ENCODE results near the gene TEX50.
A peak's percentile ranks its signal among the peaks of the same experiment; 100 is the strongest.
"Not testable (repeated sequence)": the region's sequence is repeated elsewhere in the genome, so short reads cannot be mapped to it uniquely, and the experiment has no call there.

Gene TEX50

GRCh38 chr1:173635116-173635515 lies at the start of gene TEX50:
TEX50 (plus strand) TSS chr1:173635338; CDS start chr1:173635522, 184 bp downstream.
- no peak for DNase-seq

DNA sequence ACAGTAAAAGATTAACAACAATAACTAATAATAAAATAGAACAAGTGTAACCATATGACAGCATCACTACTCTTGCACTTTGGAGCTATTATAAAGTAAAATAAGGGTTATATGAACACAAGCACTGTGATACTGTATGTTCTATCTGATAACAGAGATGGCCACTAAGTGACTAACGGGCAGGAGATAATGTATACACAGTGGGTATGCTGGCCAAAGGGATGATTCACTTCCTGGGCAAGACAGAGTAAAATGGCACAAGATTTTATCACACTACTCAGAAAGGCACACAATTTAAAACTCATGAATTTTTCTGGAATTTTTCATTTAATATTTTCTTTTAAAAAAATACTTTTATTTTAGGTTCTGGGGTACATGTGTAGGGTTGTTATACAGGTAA lies 44.6 kb upstream of the TEX50 start:
- peak; percentile 67 for DNase-seq

DNA sequence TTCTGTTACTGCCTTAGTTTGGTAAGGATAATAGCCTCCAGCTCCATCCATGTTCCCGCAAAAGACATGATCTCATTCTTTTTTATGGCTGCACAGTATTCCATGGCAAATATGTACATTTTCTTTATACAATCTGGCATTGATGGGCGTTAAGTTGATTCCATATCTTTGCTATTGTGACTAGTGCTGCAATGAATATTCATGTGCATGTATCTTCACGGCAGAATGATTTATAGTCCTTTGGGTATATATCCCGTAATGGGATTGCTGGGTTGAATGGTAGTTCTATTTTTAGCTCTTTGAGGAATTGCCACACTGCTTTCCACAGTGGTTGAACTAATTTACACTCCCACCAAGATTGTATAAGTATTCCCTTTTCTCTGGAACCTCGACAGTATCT lies 44.0 kb upstream of the TEX50 start:
- DNase-seq: not testable (repeated sequence)

- DNase-seq: no peak
These were observed 38.9 kb upstream of the TEX50 start for GRCh38 chr1:173596097-173596825.

- DNase-seq: no peak
These were observed 33.5 kb upstream of the TEX50 start for GRCh38 chr1:173601588-173601987.

- DNase-seq: peak; percentile 15
These were observed 32.0 kb upstream of the TEX50 start, which contains the start of gene SLC9C2 for GRCh38 chr1:173603056-173603591. SLC9C2 (minus strand) TSS chr1:173603072; CDS start chr1:173601776, 1,296 bp downstream.

DNA sequence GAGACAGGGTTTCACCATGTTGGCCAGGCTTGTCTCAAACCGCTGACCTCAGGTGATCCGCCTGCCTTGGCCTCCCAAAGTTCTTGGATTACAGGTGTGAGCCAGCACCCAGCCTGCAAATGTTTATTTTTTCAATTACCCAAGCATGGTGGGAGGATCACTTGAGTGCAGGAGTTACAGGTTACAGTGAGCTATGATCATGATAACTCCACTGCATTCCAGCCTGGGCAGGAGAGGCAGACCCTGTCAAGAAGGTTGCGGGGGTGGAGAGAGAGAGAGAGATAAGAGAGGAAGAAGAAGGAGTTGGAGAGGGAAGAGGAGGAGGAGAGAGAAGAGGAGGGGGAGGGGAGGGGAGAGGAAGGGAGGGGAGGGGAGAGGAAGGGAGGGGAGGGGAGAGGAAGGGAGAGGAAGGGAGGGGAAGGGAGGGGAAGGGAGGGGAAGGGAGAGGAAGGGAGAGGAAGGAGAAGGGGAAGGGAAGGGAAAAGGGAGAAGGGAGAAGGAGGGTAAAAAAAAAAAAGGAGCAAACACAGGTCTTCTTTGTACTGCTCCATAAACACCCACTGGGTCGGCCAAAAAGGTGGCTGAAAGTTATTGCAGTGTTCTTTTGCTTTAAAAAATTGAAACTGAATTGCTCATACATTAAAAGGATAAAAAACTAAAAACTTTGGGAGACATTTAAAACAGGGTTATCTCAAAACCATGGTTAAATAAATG lies 26.5 kb upstream of the TEX50 start:
- no peak for DNase-seq

DNA sequence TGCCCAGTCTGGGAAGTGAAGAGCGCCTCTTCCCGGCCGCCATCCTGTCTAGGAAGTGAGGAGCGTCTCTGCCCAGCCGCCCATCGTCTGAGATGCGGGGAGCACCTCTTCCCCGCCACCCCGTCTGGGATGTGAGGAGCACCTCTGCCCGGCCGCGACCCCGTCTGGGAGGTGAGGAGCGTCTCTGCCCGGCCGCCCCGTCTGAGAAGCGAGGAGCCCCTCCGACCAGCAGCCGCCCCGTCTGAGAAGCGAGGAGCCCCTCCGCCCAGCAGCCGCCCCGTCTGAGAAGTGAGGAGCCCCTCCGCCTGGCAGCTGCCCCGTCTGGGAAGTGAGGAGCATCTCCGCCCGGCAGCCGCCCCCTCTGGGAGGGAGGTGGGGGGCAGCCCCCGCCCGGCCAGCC lies 22.1 kb upstream of the TEX50 start:
- not testable (repeated sequence) for DNase-seq

DNA sequence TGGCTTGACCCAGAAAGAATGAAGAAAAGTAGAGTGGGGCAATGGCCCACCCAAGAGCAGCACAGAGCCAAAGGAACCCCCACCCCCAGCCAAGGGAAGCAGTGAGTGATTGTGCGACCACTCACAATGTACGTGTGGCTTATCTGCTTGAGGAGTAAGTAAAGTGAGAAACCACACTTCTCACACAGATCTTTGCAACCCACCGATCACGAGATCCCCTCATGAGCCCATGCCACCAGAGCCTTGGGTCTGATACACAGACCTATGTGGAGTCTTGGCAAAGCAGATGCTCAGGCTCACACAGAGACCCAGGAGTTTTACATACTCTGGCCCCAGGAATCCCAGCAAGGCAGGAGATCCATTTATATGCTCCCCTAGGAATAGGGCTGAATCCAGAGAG lies 18.3 kb upstream of the TEX50 start:
- DNase-seq: no peak

DNA sequence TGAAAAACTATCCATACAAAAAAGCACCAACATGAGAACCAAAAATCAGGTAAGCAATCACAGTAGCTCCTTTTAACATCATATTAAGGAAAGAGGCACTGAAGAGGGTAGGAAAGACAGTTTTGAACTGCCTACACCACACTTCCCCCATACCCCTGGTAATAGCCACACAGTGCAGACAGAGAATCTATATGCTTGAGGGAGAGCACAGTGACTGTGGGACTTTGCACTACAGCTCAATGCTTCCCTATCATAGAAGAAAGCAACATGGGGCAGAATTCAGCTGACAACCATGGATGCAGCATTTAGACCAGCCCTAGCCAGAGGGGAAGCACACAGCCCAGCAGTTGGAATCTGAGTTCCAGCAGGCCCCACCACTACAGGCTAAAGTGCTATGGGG lies 7.9 kb upstream of the TEX50 start:
- no peak for DNase-seq

DNA sequence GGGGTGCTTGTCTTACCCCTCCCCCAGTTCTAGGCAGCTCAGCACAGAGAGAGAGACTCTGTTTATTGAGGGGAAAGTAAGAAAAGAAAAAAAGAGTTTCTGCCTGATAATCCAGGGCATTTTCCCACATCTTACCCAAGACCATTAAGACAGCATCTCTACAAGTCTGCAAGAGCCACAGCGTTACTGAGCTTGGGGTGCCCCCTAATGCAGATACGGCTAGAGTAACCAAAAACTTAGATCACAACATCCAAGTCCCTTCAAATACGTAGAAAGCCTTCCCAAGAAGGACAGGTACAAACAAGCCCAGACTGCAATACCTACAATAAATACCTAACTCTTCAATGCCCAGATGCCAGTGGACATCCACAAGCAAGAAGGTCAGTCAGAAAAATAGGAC lies 6.2 kb upstream of the TEX50 start:
- DNase-seq: no peak

DNA sequence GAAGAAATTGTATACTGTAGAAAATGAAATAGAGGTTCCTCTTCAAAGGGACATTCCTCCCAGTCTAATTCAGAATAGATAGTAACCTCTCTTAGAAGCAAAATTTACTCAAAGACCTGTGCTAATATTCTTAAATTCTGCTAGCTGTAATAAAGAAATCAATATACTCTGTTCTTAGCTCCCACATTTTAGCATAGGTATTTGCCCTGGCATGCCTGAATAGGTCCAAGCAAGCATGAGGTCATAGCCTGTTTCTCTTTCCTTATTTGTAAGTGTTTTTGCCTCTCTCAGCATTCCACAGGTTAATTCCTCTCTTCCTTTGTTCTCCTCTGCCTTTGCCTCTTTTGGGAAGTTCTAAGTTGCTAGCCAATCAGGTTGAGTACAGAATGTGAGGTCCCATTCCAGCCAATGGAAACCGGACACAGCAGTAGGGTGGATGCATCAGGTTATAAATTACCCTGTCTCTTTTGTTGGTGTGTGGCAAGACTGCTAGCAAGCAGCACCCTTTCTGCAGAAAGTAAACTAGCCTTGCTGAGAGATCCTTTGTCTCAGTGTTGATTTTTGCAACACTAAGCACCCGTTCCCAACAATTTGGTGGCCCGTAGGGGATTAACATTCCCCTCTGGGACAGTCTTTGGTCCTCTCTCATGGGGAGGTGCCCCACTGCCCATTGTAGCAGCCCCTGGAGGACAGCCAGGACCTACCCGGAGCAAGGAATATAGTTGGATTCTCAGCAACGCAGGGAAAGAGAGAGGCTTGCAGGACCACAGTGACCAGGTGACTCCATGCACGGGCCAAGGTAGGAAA lies 2.3 kb downstream of the TEX50 start:
- not testable (repeated sequence) for DNase-seq

DNA sequence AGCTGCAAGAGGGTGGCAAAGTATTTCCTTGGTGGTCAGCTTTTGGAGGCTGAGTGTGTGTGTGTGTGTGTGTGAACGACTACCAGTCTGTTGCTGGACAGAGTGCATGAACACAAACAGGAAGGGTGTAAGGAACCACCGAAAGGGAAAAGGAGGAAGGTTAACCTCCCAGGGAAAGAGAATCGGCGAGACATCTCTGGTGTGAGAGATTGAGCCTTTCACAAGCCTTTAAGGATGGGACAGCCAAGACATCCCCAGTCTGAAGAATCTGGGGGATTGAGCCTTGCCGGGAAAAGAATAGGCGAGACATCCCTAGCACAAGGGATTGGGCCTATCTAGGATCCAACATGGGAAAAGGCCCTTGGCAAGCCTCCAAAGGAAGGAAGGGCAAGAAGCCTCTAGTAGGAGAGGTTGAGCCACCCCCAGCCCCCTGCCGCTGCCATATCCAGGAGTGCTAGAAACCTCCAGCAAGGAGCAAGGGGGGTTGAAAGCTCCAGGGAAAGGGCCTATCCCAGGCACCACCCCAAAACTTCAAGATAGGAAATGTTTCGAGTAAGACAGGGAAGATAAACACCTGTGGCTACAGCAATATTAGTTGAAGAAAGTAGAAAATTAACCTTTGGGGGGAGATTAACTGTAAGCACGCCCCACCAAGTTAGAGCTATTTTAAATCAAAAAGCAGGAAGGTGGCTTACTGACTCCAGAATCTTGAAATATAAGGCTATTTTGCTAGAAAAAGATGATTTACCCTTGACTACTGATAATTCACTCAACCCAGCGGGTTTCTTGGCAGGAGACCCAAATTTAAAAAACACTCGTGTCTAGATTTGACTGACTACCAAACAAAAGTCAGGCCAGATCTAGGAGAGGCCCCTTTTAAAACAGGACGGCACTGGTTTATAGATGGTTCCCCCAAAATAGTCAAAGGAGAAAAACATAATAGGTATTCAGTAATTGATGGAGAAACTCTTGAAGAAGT lies 3.2 kb downstream of the TEX50 start:
- DNase-seq: no peak

GRCh38 chr1:173639102-173639501 lies 4.0 kb downstream of the TEX50 start:
- DNase-seq: no peak

DNA sequence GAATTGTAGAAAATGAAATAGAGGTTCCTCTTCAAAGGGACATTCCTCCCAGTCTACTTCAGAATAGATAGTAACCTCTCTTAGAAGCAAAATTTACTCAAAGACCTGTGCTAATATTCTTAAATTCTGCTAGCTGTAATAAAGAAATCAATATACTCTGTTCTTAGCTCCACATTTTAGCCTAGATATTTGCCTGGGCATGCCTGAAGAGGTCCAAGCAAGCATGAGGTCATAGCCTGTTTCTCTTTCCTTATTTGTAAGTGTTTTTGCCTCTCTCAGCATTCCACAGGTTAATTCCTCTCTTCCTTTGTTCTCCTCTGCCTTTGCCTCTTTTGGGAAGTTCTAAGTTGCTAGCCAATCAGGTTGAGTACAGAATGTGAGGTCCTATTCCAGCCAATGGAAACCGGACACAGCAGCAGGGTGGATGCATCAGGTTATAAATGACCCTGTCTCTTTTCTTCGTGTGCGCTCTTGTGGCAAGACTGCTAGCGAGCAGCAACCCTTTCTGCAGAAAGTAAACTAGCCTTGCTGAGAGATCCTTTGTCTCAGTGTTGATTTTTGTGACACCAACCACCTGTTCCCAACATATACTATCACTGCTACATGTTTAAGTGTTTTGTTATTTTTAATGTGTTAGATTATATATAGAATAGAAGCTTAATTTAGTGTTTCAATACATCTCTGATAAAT lies 7.5 kb downstream of the TEX50 start:
- DNase-seq: peak; percentile 9

DNA sequence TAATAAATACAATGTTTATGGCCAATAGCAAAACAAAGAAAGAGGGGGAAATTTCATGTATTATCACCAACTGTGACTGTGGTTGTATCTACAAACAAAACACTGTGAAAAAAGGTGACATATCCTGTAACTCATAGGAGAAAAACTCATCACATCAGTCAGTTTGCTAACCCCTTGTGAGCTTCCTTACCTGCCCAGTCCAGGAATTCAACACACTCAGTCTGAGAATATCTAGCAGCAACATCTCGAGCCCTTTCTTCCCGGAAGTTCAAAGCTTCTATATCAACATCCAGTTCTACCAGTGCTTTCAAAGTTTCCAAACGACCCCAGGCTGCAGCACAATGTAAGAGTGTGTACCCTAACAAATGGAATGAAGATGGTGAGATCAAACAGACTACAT lies 11.5 kb downstream of the TEX50 start:
- no peak for DNase-seq

DNA sequence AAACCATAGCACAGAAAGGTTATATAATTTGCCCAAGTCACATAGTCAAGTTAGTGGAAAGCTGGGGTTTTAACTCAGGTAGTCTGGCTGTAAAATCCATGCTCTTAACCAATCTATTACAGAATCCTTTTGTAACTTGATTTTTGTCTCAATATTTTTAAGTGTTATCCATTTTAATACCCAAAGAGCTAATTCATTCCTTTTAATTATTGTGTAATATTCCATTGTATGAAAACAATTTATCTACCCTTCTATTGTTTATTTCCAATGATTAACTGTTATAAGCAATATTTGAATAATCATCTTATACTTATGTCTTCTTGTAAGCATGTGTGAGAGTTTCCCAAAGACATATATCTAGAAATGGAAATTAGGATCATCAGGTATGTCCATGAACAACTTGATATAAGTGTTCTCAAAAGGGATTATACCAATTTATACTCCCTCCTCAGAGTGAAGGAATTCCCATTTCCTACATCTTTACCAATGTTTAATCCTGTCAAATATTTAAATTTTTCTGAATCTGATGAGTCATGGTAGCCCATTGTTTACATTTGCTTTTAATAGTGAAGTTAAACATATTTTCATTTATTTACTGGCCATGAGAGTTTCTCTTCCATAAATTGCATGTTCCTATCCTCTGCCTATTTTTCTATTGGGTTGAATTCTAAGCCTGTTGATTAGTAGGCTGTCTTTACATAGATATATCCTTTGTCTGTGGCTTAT lies 13.9 kb downstream of the TEX50 start:
- no peak for DNase-seq

- DNase-seq: no peak
These were observed 25.2 kb downstream of the TEX50 start for GRCh38 chr1:173660306-173660705.

GRCh38 chr1:173661271-173661670 lies 26.1 kb downstream of the TEX50 start:
- DNase-seq: no peak

DNA sequence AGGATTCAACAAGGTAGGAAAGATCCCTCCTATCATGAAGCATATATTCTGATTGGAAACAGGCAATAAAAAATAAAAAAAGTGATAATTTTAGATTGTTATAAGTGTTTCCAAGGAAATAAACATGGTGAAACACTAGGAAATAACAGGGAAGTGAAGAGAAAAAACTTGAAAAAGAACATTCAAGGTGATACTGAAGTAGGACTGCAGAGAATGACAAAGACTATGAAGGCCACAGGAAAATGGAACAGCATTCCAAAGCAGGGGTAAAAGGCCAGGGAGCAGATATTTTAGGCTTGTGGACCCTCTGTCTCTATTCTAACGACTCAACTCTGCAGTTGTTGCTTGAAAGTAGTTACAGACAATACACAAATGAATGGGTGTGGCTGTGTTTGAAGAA lies 26.6 kb downstream of the TEX50 start:
- no peak for DNase-seq

GRCh38 chr1:173663159-173663558 lies 28.0 kb downstream of the TEX50 start:
- DNase-seq: no peak
